Measurements from ENCODE around the gene BEGAIN. TPM values are rescaled to one million over a fixed set of nuclear protein-coding genes. Genes with fewer than 3 reads are reported as not detected.

The BEGAIN gene
- total and polyA plus RNA-seq, 7 donors: 0.08 to 1.0 (median 0.48) TPM; not detected in 1

- Histone ChIP-seq H3K9me3 (no peaks in the 10 kb centered on the region), H3K27ac (no peak overlapping the region), H3K36me3 (ENCODE audit: insufficient read depth in 1 of 2, low read depth in 1 of 2) (no peaks in the 10 kb centered on the region), H3K4me3 (no peak overlapping the region), H3K4me1 (no peaks in the 10 kb centered on the region), H3K27me3 (ENCODE audit: insufficient read depth in 3 of 3, low read length in 2 of 3) (peaks cover 0 to 36% (median 5%) of the 10 kb centered on the region in 3 donors)
- no peak for DNase-seq
- intact Hi-C loops (cut with DNase I): no loop called here
- no peak for TF ChIP-seq CTCF (IDR thresholded peaks at IDR 0.05)
- no peak for ATAC-seq
- 88 to 94% (median 89%) methylated on average over 1 of the region's 1 CpG for WGBS, 3 donors
These were observed 36.3 kb upstream of the BEGAIN start for GRCh38 chr14:100623557-100623956.

DNA sequence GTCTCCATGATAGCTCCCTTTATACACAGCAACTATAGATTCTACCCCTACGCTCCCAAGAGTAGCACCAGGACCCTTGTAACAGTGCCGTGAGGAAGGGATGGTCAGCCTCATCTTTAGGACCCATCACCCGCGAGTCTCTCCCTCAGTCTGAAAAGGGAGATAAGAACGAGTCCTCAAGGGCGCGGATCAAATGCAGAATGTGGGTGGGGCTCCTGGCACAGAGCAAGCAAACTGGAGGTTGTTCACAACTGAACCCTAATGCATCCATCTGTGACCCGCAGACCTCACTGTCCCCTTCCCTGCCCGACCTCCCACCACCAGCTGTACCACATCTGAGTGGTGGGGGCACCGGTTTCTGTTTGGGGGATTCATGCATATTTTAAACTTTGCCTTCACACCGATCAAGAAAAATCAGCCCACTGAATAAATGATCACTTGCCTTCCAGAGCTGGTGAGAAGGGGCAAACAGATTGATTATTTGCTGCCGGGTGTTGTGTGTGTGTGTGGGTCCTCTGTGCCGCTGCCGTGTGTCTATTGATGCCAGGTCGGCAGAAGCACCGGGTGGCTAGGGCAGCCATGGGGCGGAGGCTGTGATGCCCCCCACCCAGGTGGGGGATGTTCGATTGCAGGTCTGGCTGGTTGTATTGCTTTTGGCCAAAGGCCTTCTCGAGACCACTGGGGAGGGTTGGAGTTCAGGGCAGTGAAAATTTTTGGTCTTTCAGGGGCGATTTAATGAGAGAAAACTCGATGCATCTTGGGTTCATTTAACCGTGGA is 35.7 kb upstream of the BEGAIN start:
- no peak for TF ChIP-seq CTCF (IDR thresholded peaks at IDR 0.05)
- no peak for ATAC-seq
- H3K27me3 ChIP-seq (ENCODE audit: insufficient read depth in 3 of 3, low read length in 2 of 3): peaks cover 0 to 30% (median 5%) of the 10 kb centered on the region in 3 donors
- H3K9me3 ChIP-seq: no peaks in the 10 kb centered on the region
- H3K4me1 ChIP-seq: no peaks in the 10 kb centered on the region
- no peak for DNase-seq
- 73 to 79% (median 75%) methylated on average over 22 of the region's 22 CpGs for WGBS, 3 donors
- intact Hi-C loops (cut with DNase I): no loop called here
- H3K27ac ChIP-seq: no peak overlapping the region
- H3K36me3 ChIP-seq (ENCODE audit: insufficient read depth in 1 of 2, low read depth in 1 of 2): no peaks in the 10 kb centered on the region
- H3K4me3 ChIP-seq: no peak overlapping the region

GRCh38 chr14:100622224-100622623 is 35.0 kb upstream of the BEGAIN start:
- ATAC-seq (no peak), DNase-seq (no peak)
- Histone ChIP-seq H3K27me3 (ENCODE audit: insufficient read depth in 3 of 3, low read length in 2 of 3) (peaks cover 0 to 30% (median 7%) of the 10 kb centered on the region in 3 donors), H3K4me1 (no peaks in the 10 kb centered on the region), H3K27ac (no peak overlapping the region), H3K4me3 (no peak overlapping the region), H3K36me3 (ENCODE audit: insufficient read depth in 1 of 2, low read depth in 1 of 2) (no peaks in the 10 kb centered on the region), H3K9me3 (no peaks in the 10 kb centered on the region)
- 34 to 42% (median 36%) methylated on average over 8 of the region's 8 CpGs for WGBS, 3 donors
- intact Hi-C loops (cut with DNase I): no loop called here
- TF ChIP-seq CTCF (IDR thresholded peaks at IDR 0.05): no peak

- Histone ChIP-seq H3K36me3 (ENCODE audit: insufficient read depth in 1 of 2, low read depth in 1 of 2) (no peaks in the 10 kb centered on the region), H3K4me1 (no peaks in the 10 kb centered on the region), H3K9me3 (no peaks in the 10 kb centered on the region), H3K27ac (no peak overlapping the region), H3K4me3 (no peak overlapping the region), H3K27me3 (ENCODE audit: insufficient read depth in 3 of 3, low read length in 2 of 3) (peaks cover 0 to 30% (median 7%) of the 10 kb centered on the region in 3 donors)
- ATAC-seq (no peak), DNase-seq (no peak)
- WGBS, 3 donors: 79 to 84% (median 83%) methylated on average over 14 of the region's 14 CpGs
- intact Hi-C loops (cut with DNase I): no loop called here
- TF ChIP-seq CTCF (IDR thresholded peaks at IDR 0.05): no peak
These were observed 34.6 kb upstream of the BEGAIN start for GRCh38 chr14:100621806-100622205.

Measured in psoas muscle (tissue), 8 donors.